DND-41 (cell line): ENCODE measurements around the gene LSM3.

Experiments
- ATAC-seq: fragments of 200-7000 bp; cut with Tn5 transposase; 3 replicates; pipeline ENCODE4 v1.9.1; 2021; ENCODE audit warnings: low read depth; ENCODE audit not compliant: insufficient read depth
- DNase-seq: peaks from one replicate; pipeline ENCODE4 v3.0.0-alpha.2; 2020
- H2AFZ ChIP-seq: 2 replicates; pipeline ENCODE4 v1.6.0; 2012; ENCODE audit warnings: low read depth, low read length
- H3K27ac ChIP-seq: 2 replicates; pipeline ENCODE4 v1.5.1; 2012; ENCODE audit warnings: low read length, inconsistent platforms
- H3K27me3 ChIP-seq: fragments of 200-600 bp; sonication (generic); 2 replicates; pipeline ENCODE4 v1.6.0; 2012; ENCODE audit warnings: low read length, mild to moderate bottlenecking, inconsistent platforms; ENCODE audit not compliant: insufficient read depth, poor library complexity
- H3K36me3 ChIP-seq: 2 replicates; pipeline ENCODE4 v1.5.1; 2012; ENCODE audit warnings: low read length, inconsistent platforms; ENCODE audit not compliant: insufficient read depth
- H3K4me1 ChIP-seq: 2 replicates; pipeline ENCODE4 v1.5.1; 2012; ENCODE audit warnings: mild to moderate bottlenecking, low read length; ENCODE audit not compliant: insufficient read depth
- H3K4me2 ChIP-seq: 2 replicates; pipeline ENCODE4 v1.6.0; 2012; ENCODE audit warnings: mild to moderate bottlenecking, moderate library complexity, low read length, inconsistent platforms; ENCODE audit not compliant: insufficient read depth
- H3K4me3 ChIP-seq, 2 experiments: fragments of 200-600 bp in 1 of 2; shearing (Covaris generic) in 1 of 2; 2 replicates each; pipeline ENCODE4 v1.5.1; 2012 to 2016; ENCODE audit warnings: inconsistent platforms in 2 of 2, low read length in 2 of 2, mild to moderate bottlenecking in 2 of 2, low read depth in 1 of 2, moderate library complexity in 1 of 2
- H3K79me2 ChIP-seq: 2 replicates; pipeline ENCODE4 v1.6.0; 2012; ENCODE audit warnings: low read length, inconsistent platforms; ENCODE audit not compliant: insufficient read depth
- H3K9ac ChIP-seq: 2 replicates; pipeline ENCODE4 v1.6.0; 2012; ENCODE audit warnings: low read depth, mild to moderate bottlenecking, inconsistent platforms, low read length, moderate library complexity
- H3K9me3 ChIP-seq: 2 replicates; pipeline ENCODE4 v1.5.1; 2012; ENCODE audit warnings: low read length, moderate library complexity, mild to moderate bottlenecking, inconsistent platforms; ENCODE audit not compliant: insufficient read depth, severe bottlenecking
- H4K20me1 ChIP-seq: 2 replicates; pipeline ENCODE4 v1.6.0; 2012; ENCODE audit warnings: low read length; ENCODE audit not compliant: insufficient read depth
- CTCF ChIP-seq: IDR thresholded peaks from 2 replicates; pipeline ENCODE4 v1.5.1; 2012; ENCODE audit warnings: borderline replicate concordance, low read length, moderate library complexity, mild to moderate bottlenecking; ENCODE audit not compliant: poor library complexity, severe bottlenecking; ENCODE audit errors: extremely low read depth
- EZH2 ChIP-seq: IDR thresholded peaks from 3 replicates; pipeline ENCODE4 v1.6.1; 2012; ENCODE audit warnings: borderline replicate concordance, low read depth, mild to moderate bottlenecking, moderate library complexity, low read length, inconsistent platforms; ENCODE audit not compliant: severe bottlenecking

LSM3 gene

GRCh38 chr3:14132689-14133088, 45.9 kb upstream of the LSM3 start:
- DNase-seq = no peak
- Histone ChIP-seq H3K9me3 (no peaks in the 10 kb centered on the region), H3K4me2 (no peak overlapping the region), H3K79me2 (peaks cover 14% of the 10 kb centered on the region), H3K9ac (no peak overlapping the region), H3K4me1 (no peaks in the 10 kb centered on the region), H3K27ac (no peak overlapping the region), H3K4me3 (no peak overlapping the region), H2AFZ (no peak overlapping the region), H4K20me1 (peaks cover 22% of the 10 kb centered on the region), H3K27me3 (no peaks in the 10 kb centered on the region), H3K36me3 (peaks cover 94% of the 10 kb centered on the region)
- TF ChIP-seq CTCF (no peak), EZH2 (no peak)
- ATAC-seq = no peak

GRCh38 chr3:14133188-14133800, 45.3 kb upstream of the LSM3 start:
- no peak overlapping the region for H3K4me3 ChIP-seq
- H3K79me2 ChIP-seq = peaks cover 8% of the 10 kb centered on the region
- no peak overlapping the region for H3K9ac ChIP-seq
- no peak for DNase-seq
- H3K4me2 ChIP-seq = no peak overlapping the region
- H3K36me3 ChIP-seq = peaks cover 94% of the 10 kb centered on the region
- no peak overlapping the region for H3K27ac ChIP-seq
- no peaks in the 10 kb centered on the region for H3K27me3 ChIP-seq
- H4K20me1 ChIP-seq = peaks cover 15% of the 10 kb centered on the region; the same call in 1 of the 2 replicates
- TF ChIP-seq CTCF = no peak
- no peak for ATAC-seq
- H3K4me1 ChIP-seq = no peaks in the 10 kb centered on the region
- H2AFZ ChIP-seq = no peak overlapping the region
- no peaks in the 10 kb centered on the region for H3K9me3 ChIP-seq

GRCh38 chr3:14133876-14134275, 44.7 kb upstream of the LSM3 start:
- no peak for DNase-seq
- H4K20me1 ChIP-seq = peaks cover 11% of the 10 kb centered on the region; the same call in 1 of the 2 replicates

More at GRCh38 chr3:14133876-14134275, 44.7 kb upstream of the LSM3 start:
- TF ChIP-seq EZH2 (no peak), CTCF (no peak)
- Histone ChIP-seq H3K79me2 (peaks cover 2% of the 10 kb centered on the region; the same call in 1 of the 2 replicates), H3K4me2 (no peak overlapping the region), H2AFZ (no peak overlapping the region), H3K27me3 (no peaks in the 10 kb centered on the region), H3K4me1 (no peaks in the 10 kb centered on the region), H3K9me3 (no peaks in the 10 kb centered on the region), H3K4me3 (no peak overlapping the region), H3K9ac (no peak overlapping the region), H3K27ac (no peak overlapping the region), H3K36me3 (peaks cover 94% of the 10 kb centered on the region)
- ATAC-seq = no peak
